ENCODE data around the gene PARP3.

Gene PARP3

DNA sequence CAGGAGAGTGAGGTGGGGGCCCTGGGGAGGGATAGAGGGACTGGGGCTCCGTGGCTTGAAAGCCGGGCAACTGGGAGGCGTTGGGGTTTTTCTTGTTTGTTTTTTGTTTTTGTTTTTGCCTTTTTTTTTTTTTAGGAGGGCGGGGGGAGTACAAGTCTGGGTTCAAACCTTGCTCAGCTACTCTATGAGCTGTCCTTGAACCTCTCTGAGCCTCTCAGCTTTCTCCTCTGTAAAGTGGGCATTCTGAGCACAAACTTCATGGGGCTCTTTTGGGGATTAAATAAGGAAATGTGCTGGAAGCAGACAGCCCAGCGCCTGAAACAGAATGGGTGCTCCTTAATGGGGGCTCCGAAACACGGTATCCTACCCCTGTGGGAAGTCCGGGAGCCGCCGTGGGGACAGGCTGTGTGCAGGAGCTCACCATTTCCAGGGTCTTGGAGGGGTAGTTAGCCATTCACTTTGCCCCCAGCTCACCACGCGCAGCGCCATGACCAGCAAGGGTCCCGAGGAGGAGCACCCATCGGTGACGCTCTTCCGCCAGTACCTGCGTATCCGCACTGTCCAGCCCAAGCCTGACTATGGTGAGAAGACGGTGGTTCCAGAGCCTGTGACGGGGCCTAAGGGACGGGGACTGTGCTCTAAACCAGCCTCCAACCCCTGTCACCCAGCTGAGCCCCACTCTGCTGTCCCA lies 41.6 kb downstream of the PARP3 start:
- Histone ChIP-seq H4K91ac (ENCODE audit: low read length) (peak overlapping the region; percentile 63), H3K4me1 (ENCODE audit: control insufficient read depth, insufficient read depth, low read depth, low read length) (peaks cover 18% of the 10 kb centered on the region), H3K36me3 (ENCODE audit: control insufficient read depth in 1 of 2, insufficient read depth in 2 of 2, low read depth in 1 of 2, low read length in 2 of 2) (peaks cover 0 to 23% of the 10 kb centered on the region in 2 experiments), H2BK12ac (ENCODE audit: low read length in 2 of 2) (peak overlapping the region; percentile 9 to 98), H3K9ac (ENCODE audit: low read length) (peak overlapping the region; percentile 92), H2BK15ac (ENCODE audit: low read depth, poor library complexity, severe bottlenecking) (peak overlapping the region; percentile 63), H3K4me3 (ENCODE audit: insufficient read depth in 1 of 2, low read depth in 1 of 2, low read length in 2 of 2) (peak overlapping the region; percentile 59 to 95), H3K14ac (ENCODE audit: low read length in 2 of 2) (peak overlapping the region; percentile 19 to 83), H2BK5ac (ENCODE audit: low read depth, low read length, poor library complexity, severe bottlenecking) (no peak overlapping the region), H4K8ac (ENCODE audit: low read length) (peak overlapping the region; percentile 82), H3K4me2 (ENCODE audit: low read length, poor library complexity, severe bottlenecking) (peak overlapping the region; percentile 64), H3K4ac (ENCODE audit: low read depth in 1 of 2, low read length in 2 of 2) (peak overlapping the region; percentile 18 to 34), H2AK5ac (ENCODE audit: low read length, severe bottlenecking) (peak overlapping the region; percentile 79), H2AFZ (ENCODE audit: low read depth, low read length) (no peak overlapping the region), H3K18ac (ENCODE audit: low read depth in 1 of 2, low read length in 2 of 2) (peak overlapping the region; percentile 3 to 62), H3K79me1 (replicated peaks; ENCODE audit: low read length, poor library complexity, severe bottlenecking) (peaks cover 12% of the 10 kb centered on the region), H3K27ac (ENCODE audit: low read length, poor library complexity, severe bottlenecking) (peak overlapping the region; percentile 93), H3K27me3 (ENCODE audit: control insufficient read depth in 1 of 2, insufficient read depth in 1 of 2, low read length in 2 of 2) (no peaks in the 10 kb centered on the region), H3K9me3 (ENCODE audit: control insufficient read depth, low read length) (no peaks in the 10 kb centered on the region), H3K23ac (ENCODE audit: low read length in 2 of 2) (no peak overlapping the region), H2BK120ac (ENCODE audit: low read depth, low read length) (peak overlapping the region; percentile 92)
- no peak for DNase-seq
- WGBS, result 91% methylated on average over 18 of the region's 22 CpGs

DNA sequence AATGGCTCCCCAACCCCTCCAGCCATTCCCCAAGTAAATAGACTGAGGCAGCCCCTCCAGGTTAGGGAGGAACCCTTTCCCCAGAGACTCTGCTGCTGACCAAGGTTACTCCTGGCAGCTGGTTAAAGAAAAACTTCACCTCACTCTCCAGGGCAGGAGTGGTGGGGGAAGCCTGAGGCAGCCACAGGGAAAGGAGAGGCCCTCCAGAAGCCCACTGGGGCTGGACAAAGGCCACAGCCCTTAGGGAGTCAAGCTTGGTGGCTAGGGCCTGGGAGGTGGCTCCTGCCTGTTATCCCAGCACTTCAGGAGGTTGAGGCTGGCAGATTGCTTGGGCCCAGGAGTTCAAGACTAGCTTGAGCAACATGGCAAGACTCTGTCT lies 42.1 kb downstream of the PARP3 start:
- no peak overlapping the region for H2BK120ac ChIP-seq (ENCODE audit: low read depth, low read length)
- H3K27ac ChIP-seq (ENCODE audit: low read length, poor library complexity, severe bottlenecking), result peak overlapping the region; percentile 13

DNA sequence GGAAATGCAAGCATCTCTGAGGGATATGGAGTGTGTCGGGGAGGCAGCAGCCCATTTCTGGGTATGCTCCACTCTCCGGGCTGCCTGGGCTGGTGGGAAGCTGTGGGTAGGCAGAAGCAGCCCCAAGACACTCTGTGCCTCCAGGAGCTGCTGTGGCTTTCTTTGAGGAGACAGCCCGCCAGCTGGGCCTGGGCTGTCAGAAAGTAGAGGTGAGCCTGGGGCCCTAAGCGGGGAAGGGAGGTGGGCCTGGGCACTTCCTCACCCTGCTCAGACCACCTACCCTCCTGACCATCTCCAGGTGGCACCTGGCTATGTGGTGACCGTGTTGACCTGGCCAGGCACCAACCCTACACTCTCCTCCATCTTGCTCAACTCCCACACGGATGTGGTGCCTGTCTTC lies 42.9 kb downstream of the PARP3 start:
- Histone ChIP-seq H3K9me3 (ENCODE audit: control insufficient read depth, low read length) (no peaks in the 10 kb centered on the region), H2BK15ac (ENCODE audit: low read depth, poor library complexity, severe bottlenecking) (peak overlapping the region; percentile 5), H3K27ac (ENCODE audit: low read length, poor library complexity, severe bottlenecking) (no peak overlapping the region), H3K14ac (ENCODE audit: low read length in 2 of 2) (no peak overlapping the region), H2BK5ac (ENCODE audit: low read depth, low read length, poor library complexity, severe bottlenecking) (no peak overlapping the region), H2AFZ (ENCODE audit: low read depth, low read length) (no peak overlapping the region), H3K79me1 (replicated peaks; ENCODE audit: low read length, poor library complexity, severe bottlenecking) (peaks cover 15% of the 10 kb centered on the region), H3K4ac (ENCODE audit: low read depth in 1 of 2, low read length in 2 of 2) (no peak overlapping the region), H4K91ac (ENCODE audit: low read length) (no peak overlapping the region), H3K4me1 (ENCODE audit: control insufficient read depth, insufficient read depth, low read depth, low read length) (peaks cover 20% of the 10 kb centered on the region), H3K4me2 (ENCODE audit: low read length, poor library complexity, severe bottlenecking) (no peak overlapping the region), H2BK12ac (ENCODE audit: low read length in 2 of 2) (no peak overlapping the region), H3K36me3 (ENCODE audit: control insufficient read depth in 1 of 2, insufficient read depth in 2 of 2, low read depth in 1 of 2, low read length in 2 of 2) (peaks cover 0 to 34% of the 10 kb centered on the region in 2 experiments), H3K27me3 (ENCODE audit: control insufficient read depth in 1 of 2, insufficient read depth in 1 of 2, low read length in 2 of 2) (no peaks in the 10 kb centered on the region), H2AK5ac (ENCODE audit: low read length, severe bottlenecking) (no peak overlapping the region), H4K8ac (ENCODE audit: low read length) (no peak overlapping the region), H3K4me3 (ENCODE audit: insufficient read depth in 1 of 2, low read depth in 1 of 2, low read length in 2 of 2) (no peak overlapping the region), H2BK120ac (ENCODE audit: low read depth, low read length) (no peak overlapping the region), H3K18ac (ENCODE audit: low read depth in 1 of 2, low read length in 2 of 2) (no peak overlapping the region), H3K23ac (ENCODE audit: low read length in 2 of 2) (peak overlapping the region in 1 of 2 experiments; percentile 35), H3K9ac (ENCODE audit: low read length) (peak overlapping the region; percentile 4)
- 92% methylated on average over 5 of the region's 6 CpGs for WGBS
- DNase-seq, result no peak

More for the DNA sequence above, 42.1 kb downstream of the PARP3 start:
- Histone ChIP-seq H2BK5ac (ENCODE audit: low read depth, low read length, poor library complexity, severe bottlenecking) (no peak overlapping the region), H3K4me1 (ENCODE audit: control insufficient read depth, insufficient read depth, low read depth, low read length) (peaks cover 20% of the 10 kb centered on the region), H2BK12ac (ENCODE audit: low read length in 2 of 2) (peak overlapping the region; percentile 9 to 98), H4K91ac (ENCODE audit: low read length) (peak overlapping the region; percentile 71), H2AFZ (ENCODE audit: low read depth, low read length) (no peak overlapping the region), H3K4me2 (ENCODE audit: low read length, poor library complexity, severe bottlenecking) (no peak overlapping the region), H3K4me3 (ENCODE audit: insufficient read depth in 1 of 2, low read depth in 1 of 2, low read length in 2 of 2) (peak overlapping the region in 1 of 2 experiments; percentile 95), H3K18ac (ENCODE audit: low read depth in 1 of 2, low read length in 2 of 2) (peak overlapping the region; percentile 3 to 34), H2BK15ac (ENCODE audit: low read depth, poor library complexity, severe bottlenecking) (peak overlapping the region; percentile 63), H3K27me3 (ENCODE audit: control insufficient read depth in 1 of 2, insufficient read depth in 1 of 2, low read length in 2 of 2) (no peaks in the 10 kb centered on the region), H3K14ac (ENCODE audit: low read length in 2 of 2) (no peak overlapping the region), H3K9me3 (ENCODE audit: control insufficient read depth, low read length) (no peaks in the 10 kb centered on the region), H3K9ac (ENCODE audit: low read length) (peak overlapping the region; percentile 92), H4K8ac (ENCODE audit: low read length) (no peak overlapping the region), H3K79me1 (replicated peaks; ENCODE audit: low read length, poor library complexity, severe bottlenecking) (peaks cover 13% of the 10 kb centered on the region), H3K4ac (ENCODE audit: low read depth in 1 of 2, low read length in 2 of 2) (peak overlapping the region in 1 of 2 experiments; percentile 18), H3K23ac (ENCODE audit: low read length in 2 of 2) (no peak overlapping the region), H2AK5ac (ENCODE audit: low read length, severe bottlenecking) (peak overlapping the region; percentile 79), H3K36me3 (ENCODE audit: control insufficient read depth in 1 of 2, insufficient read depth in 2 of 2, low read depth in 1 of 2, low read length in 2 of 2) (peaks cover 0 to 29% of the 10 kb centered on the region in 2 experiments)
- no peak for DNase-seq

DNA sequence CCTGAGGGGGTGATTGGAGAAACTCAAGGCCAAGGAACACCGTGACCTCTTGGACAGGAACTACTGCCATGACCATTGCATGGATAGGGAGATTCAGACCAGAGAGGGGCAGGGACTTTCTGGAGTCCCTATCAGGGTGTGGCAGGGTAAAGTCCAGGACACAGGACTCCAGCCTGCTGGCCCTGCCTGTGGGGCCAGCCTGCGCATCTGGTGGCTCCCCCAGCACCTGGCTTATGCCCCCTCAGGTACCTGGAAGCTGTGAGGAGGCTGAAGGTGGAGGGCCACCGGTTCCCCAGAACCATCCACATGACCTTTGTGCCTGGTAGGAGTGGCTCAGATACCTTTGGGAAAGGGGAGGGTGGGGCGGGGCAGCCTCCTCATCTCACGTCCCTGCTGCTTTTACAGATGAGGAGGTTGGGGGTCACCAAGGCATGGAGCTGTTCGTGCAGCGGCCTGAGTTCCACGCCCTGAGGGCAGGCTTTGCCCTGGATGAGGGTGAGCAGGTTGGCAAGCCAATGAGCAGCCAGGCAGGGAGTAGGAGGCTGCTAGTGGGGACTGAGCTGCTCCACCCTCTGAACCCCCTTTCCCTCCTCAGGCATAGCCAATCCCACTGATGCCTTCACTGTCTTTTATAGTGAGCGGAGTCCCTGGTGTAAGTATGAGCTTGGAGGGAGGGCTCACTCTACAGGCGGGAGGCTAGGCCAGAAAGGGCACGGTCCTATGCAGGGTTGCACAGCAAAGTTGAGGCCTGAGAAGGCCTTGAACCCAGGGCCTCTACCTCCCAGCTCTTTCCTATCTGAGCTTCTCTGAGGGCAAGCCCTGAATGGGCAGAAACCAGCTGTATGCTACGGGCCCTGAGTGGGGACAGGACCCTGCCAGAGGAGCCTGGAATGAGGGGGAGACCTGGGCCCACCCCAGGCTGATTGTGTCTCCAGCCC lies 44.1 kb downstream of the PARP3 start:
- Histone ChIP-seq H3K4me3 (ENCODE audit: insufficient read depth in 1 of 2, low read depth in 1 of 2, low read length in 2 of 2) (no peak overlapping the region), H2BK5ac (ENCODE audit: low read depth, low read length, poor library complexity, severe bottlenecking) (no peak overlapping the region), H3K27me3 (ENCODE audit: control insufficient read depth in 1 of 2, insufficient read depth in 1 of 2, low read length in 2 of 2) (no peaks in the 10 kb centered on the region), H2BK12ac (ENCODE audit: low read length in 2 of 2) (no peak overlapping the region), H2AFZ (ENCODE audit: low read depth, low read length) (no peak overlapping the region), H2BK15ac (ENCODE audit: low read depth, poor library complexity, severe bottlenecking) (no peak overlapping the region), H3K14ac (ENCODE audit: low read length in 2 of 2) (no peak overlapping the region), H4K8ac (ENCODE audit: low read length) (peak overlapping the region; percentile 19), H4K91ac (ENCODE audit: low read length) (no peak overlapping the region), H3K4me1 (ENCODE audit: control insufficient read depth, insufficient read depth, low read depth, low read length) (peaks cover 20% of the 10 kb centered on the region), H3K9ac (ENCODE audit: low read length) (no peak overlapping the region), H3K36me3 (ENCODE audit: control insufficient read depth in 1 of 2, insufficient read depth in 2 of 2, low read depth in 1 of 2, low read length in 2 of 2) (peaks cover under 1 to 31% of the 10 kb centered on the region in 2 experiments), H3K23ac (ENCODE audit: low read length in 2 of 2) (no peak overlapping the region), H3K18ac (ENCODE audit: low read depth in 1 of 2, low read length in 2 of 2) (no peak overlapping the region), H3K79me1 (replicated peaks; ENCODE audit: low read length, poor library complexity, severe bottlenecking) (peaks cover 3% of the 10 kb centered on the region), H2BK120ac (ENCODE audit: low read depth, low read length) (no peak overlapping the region), H2AK5ac (ENCODE audit: low read length, severe bottlenecking) (no peak overlapping the region), H3K27ac (ENCODE audit: low read length, poor library complexity, severe bottlenecking) (no peak overlapping the region), H3K9me3 (ENCODE audit: control insufficient read depth, low read length) (no peaks in the 10 kb centered on the region), H3K4me2 (ENCODE audit: low read length, poor library complexity, severe bottlenecking) (no peak overlapping the region), H3K4ac (ENCODE audit: low read depth in 1 of 2, low read length in 2 of 2) (peak overlapping the region in 1 of 2 experiments; percentile 17)
- no peak for DNase-seq
- 91% methylated on average over 12 of the region's 12 CpGs for WGBS
